ENCODE measurements around the gene CCL2. TPM values are rescaled to one million over a fixed set of nuclear protein-coding genes. Genes with fewer than 3 reads are reported as not detected.

CCL2 gene
- 56.1 TPM for total RNA-seq

GRCh38 chr17:34254651-34255380 lies at the start of gene CCL2:
CCL2 (plus strand) TSS chr17:34255285; CDS start chr17:34255350, 65 bp downstream.

GRCh38 chr17:34269969-34270368 lies 14.9 kb downstream of the CCL2 start, which contains the start of gene CCL7:
CCL7 (plus strand) TSS chr17:34270221; CDS start chr17:34270291, 70 bp downstream.

GRCh38 chr17:34285286-34285792 lies 30.3 kb downstream of the CCL2 start, which contains the start of gene CCL11:
CCL11 (plus strand) TSS chr17:34285742; CDS start chr17:34285809, 67 bp downstream.

Other genes starting within 250 kb of the CCL2 start
- gene CCL7, start 14.9 kb downstream of the CCL2 start, total RNA-seq, result not detected
- gene CCL11, start 30.5 kb downstream of the CCL2 start, total RNA-seq, result 1.1 TPM
- 0.64 TPM for gene CCL8, start 64.2 kb downstream of the CCL2 start, total RNA-seq
- 0.35 TPM for gene CCL13, start 101.2 kb downstream of the CCL2 start, total RNA-seq
- gene CCL1, start 107.9 kb downstream of the CCL2 start, total RNA-seq, result not detected